ENCODE data around the gene EPB41L5.
"Not testable (repeated sequence)": the region's sequence is repeated elsewhere in the genome, so short reads cannot be mapped to it uniquely, and the experiment has no call there.

The EPB41L5 gene

GRCh38 chr2:120012771-120013596, at the start of gene EPB41L5:
EPB41L5 (plus strand) TSS chr2:120013077; CDS start chr2:120019085, 6,008 bp downstream.
- no peaks in the 10 kb centered on the region for H3K9me3 Mint-ChIP-seq
- H3K4me3 Mint-ChIP-seq, result peak within 1 kb of the TSS; percentile 58
- peaks cover 5% of the 10 kb centered on the region for H3K36me3 Mint-ChIP-seq (ENCODE audit: insufficient read depth)
- no peaks in the 10 kb centered on the region for H3K27me3 Mint-ChIP-seq
- ATAC-seq (replicated peaks; ENCODE audit: extremely low read depth, poor library complexity, severe bottlenecking) (peak; percentile 89), DNase-seq (ENCODE audit: low spot score in 2 of 2) (peak; percentile 43 to 51)
- H3K4me1 Mint-ChIP-seq, result peaks cover 20% of the 10 kb centered on the region
- peak within 1 kb of the TSS; percentile 33 for H3K27ac Mint-ChIP-seq (ENCODE audit: low read depth)

GRCh38 chr2:119981896-119982295, 31.0 kb upstream of the EPB41L5 start:
- Mint-ChIP-seq H3K27ac (ENCODE audit: low read depth) (peak overlapping the region; percentile 44), H3K4me1 (peaks cover 12% of the 10 kb centered on the region), H3K4me3 (no peak overlapping the region), H3K27me3 (no peaks in the 10 kb centered on the region), H3K36me3 (ENCODE audit: insufficient read depth) (peaks cover 18% of the 10 kb centered on the region), H3K9me3 (no peaks in the 10 kb centered on the region)
- no peak for DNase-seq (ENCODE audit: low spot score in 2 of 2)
- ATAC-seq (replicated peaks; ENCODE audit: extremely low read depth, poor library complexity, severe bottlenecking), result no peak

- no peak overlapping the region for H3K4me3 Mint-ChIP-seq
- no peak for DNase-seq (ENCODE audit: low spot score in 2 of 2)
- no peaks in the 10 kb centered on the region for H3K9me3 Mint-ChIP-seq
- peaks cover 12% of the 10 kb centered on the region for H3K36me3 Mint-ChIP-seq (ENCODE audit: insufficient read depth)
- ATAC-seq (replicated peaks; ENCODE audit: extremely low read depth, poor library complexity, severe bottlenecking), result no peak
- H3K4me1 Mint-ChIP-seq, result peaks cover 12% of the 10 kb centered on the region
- peak overlapping the region; percentile 44 for H3K27ac Mint-ChIP-seq (ENCODE audit: low read depth)
- no peaks in the 10 kb centered on the region for H3K27me3 Mint-ChIP-seq
Measured at GRCh38 chr2:119982506-119982905, 30.4 kb upstream of the EPB41L5 start.

- Mint-ChIP-seq H3K9me3 (no peaks in the 10 kb centered on the region), H3K27me3 (no peaks in the 10 kb centered on the region), H3K4me3 (no peak overlapping the region), H3K27ac (ENCODE audit: low read depth) (peak overlapping the region; percentile 6), H3K36me3 (ENCODE audit: insufficient read depth) (peaks cover 7% of the 10 kb centered on the region), H3K4me1 (peaks cover 12% of the 10 kb centered on the region)
- DNase-seq (ENCODE audit: low spot score in 2 of 2) (no peak), ATAC-seq (replicated peaks; ENCODE audit: extremely low read depth, poor library complexity, severe bottlenecking) (no peak)
Measured at GRCh38 chr2:119983108-119983507, 29.8 kb upstream of the EPB41L5 start.

- H3K36me3 Mint-ChIP-seq (ENCODE audit: insufficient read depth), result peaks cover 2% of the 10 kb centered on the region
- H3K27me3 Mint-ChIP-seq, result no peaks in the 10 kb centered on the region
- DNase-seq (ENCODE audit: low spot score in 2 of 2) (no peak), ATAC-seq (replicated peaks; ENCODE audit: extremely low read depth, poor library complexity, severe bottlenecking) (no peak)
- H3K27ac Mint-ChIP-seq (ENCODE audit: low read depth), result no peak overlapping the region
- H3K9me3 Mint-ChIP-seq, result no peaks in the 10 kb centered on the region
- H3K4me3 Mint-ChIP-seq, result no peak overlapping the region
- no peaks in the 10 kb centered on the region for H3K4me1 Mint-ChIP-seq
Measured at GRCh38 chr2:119996148-119996547, 16.7 kb upstream of the EPB41L5 start.

- H3K27me3 Mint-ChIP-seq; DNase-seq (ENCODE audit: low spot score in 2 of 2); H3K4me3 Mint-ChIP-seq; H3K4me1 Mint-ChIP-seq; ATAC-seq (replicated peaks; ENCODE audit: extremely low read depth, poor library complexity, severe bottlenecking); H3K27ac Mint-ChIP-seq (ENCODE audit: low read depth); H3K9me3 Mint-ChIP-seq; H3K36me3 Mint-ChIP-seq (ENCODE audit: insufficient read depth): not testable (repeated sequence)
Measured at GRCh38 chr2:119996896-119997891, 15.7 kb upstream of the EPB41L5 start.

GRCh38 chr2:120001471-120001870, 11.4 kb upstream of the EPB41L5 start:
- Mint-ChIP-seq H3K9me3 (no peaks in the 10 kb centered on the region), H3K36me3 (ENCODE audit: insufficient read depth) (no peaks in the 10 kb centered on the region), H3K4me3 (no peak overlapping the region), H3K27me3 (no peaks in the 10 kb centered on the region), H3K27ac (ENCODE audit: low read depth) (no peak overlapping the region), H3K4me1 (no peaks in the 10 kb centered on the region)
- ATAC-seq (replicated peaks; ENCODE audit: extremely low read depth, poor library complexity, severe bottlenecking) (no peak), DNase-seq (ENCODE audit: low spot score in 2 of 2) (no peak)

- Mint-ChIP-seq H3K9me3 (no peaks in the 10 kb centered on the region), H3K4me3 (no peak overlapping the region), H3K27me3 (no peaks in the 10 kb centered on the region), H3K36me3 (ENCODE audit: insufficient read depth) (no peaks in the 10 kb centered on the region), H3K27ac (ENCODE audit: low read depth) (no peak overlapping the region), H3K4me1 (no peaks in the 10 kb centered on the region)
- ATAC-seq (replicated peaks; ENCODE audit: extremely low read depth, poor library complexity, severe bottlenecking), result no peak
- no peak for DNase-seq (ENCODE audit: low spot score in 2 of 2)
Measured at GRCh38 chr2:120004254-120004653, 8.6 kb upstream of the EPB41L5 start.

GRCh38 chr2:120005834-120006521, 6.9 kb upstream of the EPB41L5 start:
- no peak for ATAC-seq (replicated peaks; ENCODE audit: extremely low read depth, poor library complexity, severe bottlenecking)
- H3K4me3 Mint-ChIP-seq, result no peak overlapping the region
- DNase-seq (ENCODE audit: low spot score in 2 of 2), result no peak
- H3K4me1 Mint-ChIP-seq, result no peaks in the 10 kb centered on the region
- no peaks in the 10 kb centered on the region for H3K9me3 Mint-ChIP-seq
- no peaks in the 10 kb centered on the region for H3K27me3 Mint-ChIP-seq
- no peaks in the 10 kb centered on the region for H3K36me3 Mint-ChIP-seq (ENCODE audit: insufficient read depth)
- H3K27ac Mint-ChIP-seq (ENCODE audit: low read depth), result no peak overlapping the region

- Mint-ChIP-seq H3K27me3 (no peaks in the 10 kb centered on the region), H3K4me1 (peaks cover 6% of the 10 kb centered on the region), H3K4me3 (no peak overlapping the region), H3K27ac (ENCODE audit: low read depth) (no peak overlapping the region), H3K9me3 (no peaks in the 10 kb centered on the region), H3K36me3 (ENCODE audit: insufficient read depth) (no peaks in the 10 kb centered on the region)
- DNase-seq (ENCODE audit: low spot score in 2 of 2) (no peak), ATAC-seq (replicated peaks; ENCODE audit: extremely low read depth, poor library complexity, severe bottlenecking) (no peak)
Measured at GRCh38 chr2:120007851-120008250, 5.0 kb upstream of the EPB41L5 start.

- H3K4me3 Mint-ChIP-seq, result peak overlapping the region; percentile 58
Measured at GRCh38 chr2:120012363-120012762, 514 bp upstream of the EPB41L5 start.

GRCh38 chr2:120013597-120014223, 833 bp downstream of the EPB41L5 start:
- H3K27me3 Mint-ChIP-seq, result no peaks in the 10 kb centered on the region
- H3K4me3 Mint-ChIP-seq, result peak overlapping the region; percentile 58
- H3K36me3 Mint-ChIP-seq (ENCODE audit: insufficient read depth), result peaks cover 5% of the 10 kb centered on the region
- no peak overlapping the region for H3K27ac Mint-ChIP-seq (ENCODE audit: low read depth)
- H3K4me1 Mint-ChIP-seq, result peaks cover 20% of the 10 kb centered on the region
- DNase-seq (ENCODE audit: low spot score in 2 of 2) (no peak), ATAC-seq (replicated peaks; ENCODE audit: extremely low read depth, poor library complexity, severe bottlenecking) (no peak)
- no peaks in the 10 kb centered on the region for H3K9me3 Mint-ChIP-seq

More at GRCh38 chr2:120012363-120012762, 514 bp upstream of the EPB41L5 start:
- no peaks in the 10 kb centered on the region for H3K27me3 Mint-ChIP-seq
- H3K27ac Mint-ChIP-seq (ENCODE audit: low read depth), result peak overlapping the region; percentile 33
- no peak for DNase-seq (ENCODE audit: low spot score in 2 of 2)
- peaks cover 5% of the 10 kb centered on the region for H3K36me3 Mint-ChIP-seq (ENCODE audit: insufficient read depth)
- no peaks in the 10 kb centered on the region for H3K9me3 Mint-ChIP-seq
- peaks cover 20% of the 10 kb centered on the region for H3K4me1 Mint-ChIP-seq
- no peak for ATAC-seq (replicated peaks; ENCODE audit: extremely low read depth, poor library complexity, severe bottlenecking)

All from central memory CD8-positive, alpha-beta T cell (primary cell).